Measurements from ENCODE around the gene VSTM2B. TPM values are rescaled to one million over a fixed set of nuclear protein-coding genes. Genes with fewer than 3 reads are reported as not detected.

Gene VSTM2B
- total and polyA plus RNA-seq, 7 experiments from 2014 or later: 0.24 TPM; not detected in 6

DNA sequence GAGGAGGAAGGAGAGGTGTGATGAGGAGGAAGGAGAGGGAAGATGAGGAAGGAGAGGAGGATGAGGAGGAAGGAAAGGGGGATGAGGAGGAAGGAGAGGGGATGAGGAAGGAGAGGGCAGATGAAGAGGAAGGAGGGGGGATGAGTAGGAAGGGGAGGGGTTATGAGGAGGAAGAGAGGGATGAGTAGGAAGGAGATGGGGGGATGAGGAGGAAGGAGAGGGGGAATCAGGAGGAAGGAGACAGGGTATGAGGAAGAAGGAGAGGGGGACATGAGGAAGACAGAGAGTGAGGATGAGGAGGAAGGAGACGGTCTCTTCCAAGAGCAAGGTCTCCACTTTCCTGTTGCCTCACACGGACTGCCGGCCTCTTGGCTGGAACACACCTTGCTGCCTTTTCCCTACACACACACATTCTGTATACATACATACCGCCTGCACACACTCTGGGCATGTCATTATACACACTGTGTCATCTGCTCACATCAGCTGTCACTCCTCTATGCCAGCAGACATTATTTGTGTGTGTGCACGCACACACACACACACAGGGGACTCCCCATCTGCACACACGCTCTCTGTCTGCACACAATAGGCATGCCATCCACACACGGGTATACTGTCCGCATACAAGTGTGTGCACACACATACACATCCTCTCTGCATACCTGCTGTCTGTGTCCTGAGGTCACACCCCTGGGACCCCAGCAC, 11.1 kb upstream of the VSTM2B start:
- Histone ChIP-seq H3K9me3 (ENCODE audit: control insufficient read depth in 2 of 3, low read length in 3 of 3) (no peaks in the 10 kb centered on the region), H3K4me3 (ENCODE audit: low read length) (no peak overlapping the region), H3K27ac (ENCODE audit: low read depth, low read length) (no peak overlapping the region), H3K27me3 (ENCODE audit: control insufficient read depth in 2 of 2, insufficient read depth in 2 of 2, low read length in 2 of 2) (no peaks in the 10 kb centered on the region), H3K36me3 (ENCODE audit: control insufficient read depth in 2 of 3, insufficient read depth in 3 of 3, low read length in 3 of 3) (no peaks in the 10 kb centered on the region), H3K4me1 (ENCODE audit: control insufficient read depth in 2 of 2, insufficient read depth in 2 of 2, low read length in 2 of 2) (no peaks in the 10 kb centered on the region)
- no peaks in the 10 kb centered on the region for H3K36me3 Mint-ChIP-seq
- peak; percentile 59 for ATAC-seq
- no peak overlapping the region for H3K4me3 Mint-ChIP-seq
- DNase-seq: peak in 1 of 9 donors; percentile 10
- H3K9me3 Mint-ChIP-seq: no peaks in the 10 kb centered on the region
- H3K4me1 Mint-ChIP-seq: no peaks in the 10 kb centered on the region
- ChIA-PET POLR2A (no interaction called here), CTCF (no interaction called here)
- intact Hi-C loops (cut with micrococcal nuclease): no loop called here
- peaks cover 2 to 50% (median 24%) of the 10 kb centered on the region in 5 donors for H3K27me3 Mint-ChIP-seq
- H3K27ac Mint-ChIP-seq: no peak overlapping the region

- no peak overlapping the region for H3K4me3 ChIP-seq (ENCODE audit: low read length)
- Mint-ChIP-seq H3K36me3 (no peaks in the 10 kb centered on the region), H3K27me3 (peaks cover 5 to 50% (median 24%) of the 10 kb centered on the region in 5 donors), H3K9me3 (no peaks in the 10 kb centered on the region), H3K4me3 (no peak overlapping the region), H3K4me1 (no peaks in the 10 kb centered on the region), H3K27ac (no peak overlapping the region)
- ChIA-PET POLR2A (no interaction called here), CTCF (no interaction called here)
- no peak overlapping the region for H3K27ac ChIP-seq (ENCODE audit: low read depth, low read length)
- ATAC-seq (peak; percentile 32), DNase-seq (no peak)
- H3K4me1 ChIP-seq (ENCODE audit: control insufficient read depth in 2 of 2, insufficient read depth in 2 of 2, low read length in 2 of 2): no peaks in the 10 kb centered on the region
- intact Hi-C loops (cut with micrococcal nuclease): no loop called here
- H3K36me3 ChIP-seq (ENCODE audit: control insufficient read depth in 2 of 3, insufficient read depth in 3 of 3, low read length in 3 of 3): no peaks in the 10 kb centered on the region
- no peaks in the 10 kb centered on the region for H3K9me3 ChIP-seq (ENCODE audit: control insufficient read depth in 2 of 3, low read length in 3 of 3)
- no peaks in the 10 kb centered on the region for H3K27me3 ChIP-seq (ENCODE audit: control insufficient read depth in 2 of 2, insufficient read depth in 2 of 2, low read length in 2 of 2)
These were observed 10.6 kb upstream of the VSTM2B start for GRCh38 chr19:29515233-29515619.

GRCh38 chr19:29515706-29516357, 10.0 kb upstream of the VSTM2B start:
- Mint-ChIP-seq H3K36me3 (no peaks in the 10 kb centered on the region), H3K4me3 (no peak overlapping the region), H3K4me1 (no peaks in the 10 kb centered on the region), H3K27ac (no peak overlapping the region), H3K27me3 (peaks cover 7 to 52% (median 23%) of the 10 kb centered on the region in 5 donors), H3K9me3 (no peaks in the 10 kb centered on the region)
- POLR2A ChIA-PET: no interaction called here
- Histone ChIP-seq H3K36me3 (ENCODE audit: control insufficient read depth in 2 of 3, insufficient read depth in 3 of 3, low read length in 3 of 3) (no peaks in the 10 kb centered on the region), H3K9me3 (ENCODE audit: control insufficient read depth in 2 of 3, low read length in 3 of 3) (no peaks in the 10 kb centered on the region), H3K27ac (ENCODE audit: low read depth, low read length) (no peak overlapping the region), H3K4me3 (ENCODE audit: low read length) (no peak overlapping the region), H3K27me3 (ENCODE audit: control insufficient read depth in 2 of 2, insufficient read depth in 2 of 2, low read length in 2 of 2) (no peaks in the 10 kb centered on the region), H3K4me1 (ENCODE audit: control insufficient read depth in 2 of 2, insufficient read depth in 2 of 2, low read length in 2 of 2) (no peaks in the 10 kb centered on the region)
- DNase-seq (no peak), ATAC-seq (no peak)
- CTCF ChIA-PET: no interaction called here
- intact Hi-C loops (cut with micrococcal nuclease): no loop called here

DNA sequence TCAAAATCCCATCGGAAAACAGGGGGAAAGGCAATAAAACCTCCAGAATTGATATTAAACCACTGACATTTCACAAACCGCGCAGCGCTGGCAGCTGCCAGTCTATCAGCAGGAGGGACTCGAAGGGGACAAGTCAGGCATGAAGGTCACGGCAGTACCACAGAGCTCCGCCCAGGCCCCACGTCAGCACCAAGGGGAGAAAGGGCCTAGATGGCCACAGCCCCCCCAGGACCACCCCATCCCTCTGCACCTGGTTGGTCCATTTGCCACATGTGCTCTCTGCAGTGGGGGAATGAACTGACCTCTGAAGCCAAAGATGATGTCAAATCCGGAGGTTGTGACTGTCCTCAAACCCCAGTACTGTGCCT, 9.5 kb upstream of the VSTM2B start:
- no peak overlapping the region for H3K4me3 Mint-ChIP-seq
- ChIA-PET CTCF (no interaction called here), POLR2A (no interaction called here)
- H3K9me3 ChIP-seq (ENCODE audit: control insufficient read depth in 2 of 3, low read length in 3 of 3): no peaks in the 10 kb centered on the region
- DNase-seq (no peak), ATAC-seq (no peak)
- intact Hi-C loops (cut with micrococcal nuclease): no loop called here
- no peaks in the 10 kb centered on the region for H3K27me3 ChIP-seq (ENCODE audit: control insufficient read depth in 2 of 2, insufficient read depth in 2 of 2, low read length in 2 of 2)
- H3K27me3 Mint-ChIP-seq: peaks cover 11 to 52% (median 23%) of the 10 kb centered on the region in 5 donors
- no peaks in the 10 kb centered on the region for H3K36me3 Mint-ChIP-seq
- H3K9me3 Mint-ChIP-seq: no peaks in the 10 kb centered on the region
- H3K27ac Mint-ChIP-seq: no peak overlapping the region
- H3K4me3 ChIP-seq (ENCODE audit: low read length): no peak overlapping the region
- no peaks in the 10 kb centered on the region for H3K4me1 Mint-ChIP-seq
- H3K4me1 ChIP-seq (ENCODE audit: control insufficient read depth in 2 of 2, insufficient read depth in 2 of 2, low read length in 2 of 2): no peaks in the 10 kb centered on the region
- H3K36me3 ChIP-seq (ENCODE audit: control insufficient read depth in 2 of 3, insufficient read depth in 3 of 3, low read length in 3 of 3): no peaks in the 10 kb centered on the region
- H3K27ac ChIP-seq (ENCODE audit: low read depth, low read length): no peak overlapping the region

DNA sequence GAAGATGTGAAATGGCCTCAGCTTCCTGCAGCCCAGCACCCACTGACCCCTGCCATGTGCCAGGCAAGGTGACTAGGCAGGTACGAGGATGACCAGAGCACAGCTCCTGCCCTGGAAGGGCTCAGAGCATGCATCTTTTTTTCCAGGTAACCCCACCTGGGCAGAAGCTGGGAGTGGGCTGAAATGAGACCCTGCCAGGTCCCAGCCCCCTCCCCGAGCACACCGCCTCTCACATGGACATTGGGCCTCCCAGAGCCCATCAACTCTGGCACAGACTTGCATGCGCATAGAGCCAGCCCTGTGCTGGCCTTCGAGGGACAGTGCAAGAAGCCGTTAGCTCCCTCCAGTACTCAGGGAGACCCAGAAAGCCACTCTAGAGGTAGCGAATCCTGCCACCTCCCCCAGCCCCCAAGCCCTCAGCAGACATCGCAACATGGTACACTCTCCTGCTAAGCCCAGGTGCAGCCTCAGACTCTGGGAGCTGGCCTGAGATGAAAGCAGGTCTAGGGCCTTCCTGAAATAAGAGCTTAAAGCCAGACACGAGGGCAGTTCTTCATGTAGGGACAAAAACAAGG, 8.9 kb upstream of the VSTM2B start:
- H3K9me3 Mint-ChIP-seq: no peaks in the 10 kb centered on the region
- intact Hi-C loops (cut with micrococcal nuclease): no loop called here
- DNase-seq (no peak), ATAC-seq (no peak)
- no peak overlapping the region for H3K27ac Mint-ChIP-seq
- ChIA-PET POLR2A (no interaction called here), CTCF (no interaction called here)
- peaks cover 16 to 52% (median 26%) of the 10 kb centered on the region in 5 donors for H3K27me3 Mint-ChIP-seq
- H3K36me3 ChIP-seq (ENCODE audit: control insufficient read depth in 2 of 3, insufficient read depth in 3 of 3, low read length in 3 of 3): no peaks in the 10 kb centered on the region
- H3K4me3 ChIP-seq (ENCODE audit: low read length): no peak overlapping the region
- no peak overlapping the region for H3K27ac ChIP-seq (ENCODE audit: low read depth, low read length)
- H3K4me1 Mint-ChIP-seq: no peaks in the 10 kb centered on the region
- H3K36me3 Mint-ChIP-seq: no peaks in the 10 kb centered on the region
- H3K4me3 Mint-ChIP-seq: no peak overlapping the region
- H3K4me1 ChIP-seq (ENCODE audit: control insufficient read depth in 2 of 2, insufficient read depth in 2 of 2, low read length in 2 of 2): no peaks in the 10 kb centered on the region
- H3K9me3 ChIP-seq (ENCODE audit: control insufficient read depth in 2 of 3, low read length in 3 of 3): no peaks in the 10 kb centered on the region
- no peaks in the 10 kb centered on the region for H3K27me3 ChIP-seq (ENCODE audit: control insufficient read depth in 2 of 2, insufficient read depth in 2 of 2, low read length in 2 of 2)

DNA sequence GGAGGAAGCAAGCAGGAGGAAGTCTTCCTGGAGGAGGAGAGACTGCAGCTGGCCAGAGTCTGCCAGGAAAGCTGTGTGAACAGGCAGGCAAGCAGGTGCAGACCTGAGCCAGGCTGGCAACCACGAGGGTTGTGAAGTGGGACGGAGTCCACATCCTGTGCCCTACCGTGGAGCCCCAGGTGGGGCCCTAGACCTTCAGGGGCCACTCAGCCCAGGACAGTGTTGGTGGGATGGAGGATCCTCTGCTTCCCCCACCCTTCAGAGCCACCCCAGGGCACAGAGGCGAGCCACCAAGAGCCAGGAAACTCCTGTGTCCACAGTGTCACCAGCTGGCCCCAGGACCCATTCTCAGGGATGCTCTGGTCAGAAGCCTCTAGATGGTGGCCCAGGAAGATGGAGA, 8.4 kb upstream of the VSTM2B start:
- no peak overlapping the region for H3K27ac Mint-ChIP-seq
- Histone ChIP-seq H3K9me3 (ENCODE audit: control insufficient read depth in 2 of 3, low read length in 3 of 3) (no peaks in the 10 kb centered on the region), H3K4me1 (ENCODE audit: control insufficient read depth in 2 of 2, insufficient read depth in 2 of 2, low read length in 2 of 2) (no peaks in the 10 kb centered on the region), H3K27me3 (ENCODE audit: control insufficient read depth in 2 of 2, insufficient read depth in 2 of 2, low read length in 2 of 2) (no peaks in the 10 kb centered on the region), H3K4me3 (ENCODE audit: low read length) (no peak overlapping the region), H3K27ac (ENCODE audit: low read depth, low read length) (no peak overlapping the region), H3K36me3 (ENCODE audit: control insufficient read depth in 2 of 3, insufficient read depth in 3 of 3, low read length in 3 of 3) (no peaks in the 10 kb centered on the region)
- no peak overlapping the region for H3K4me3 Mint-ChIP-seq
- intact Hi-C loops (cut with micrococcal nuclease): no loop called here
- H3K36me3 Mint-ChIP-seq: no peaks in the 10 kb centered on the region
- ChIA-PET CTCF (no interaction called here), POLR2A (no interaction called here)
- no peaks in the 10 kb centered on the region for H3K4me1 Mint-ChIP-seq
- H3K9me3 Mint-ChIP-seq: no peaks in the 10 kb centered on the region
- peaks cover 20 to 55% (median 26%) of the 10 kb centered on the region in 5 donors for H3K27me3 Mint-ChIP-seq
- DNase-seq (no peak), ATAC-seq (no peak)

- Histone ChIP-seq H3K4me1 (ENCODE audit: control insufficient read depth in 2 of 2, insufficient read depth in 2 of 2, low read length in 2 of 2) (no peaks in the 10 kb centered on the region), H3K27ac (ENCODE audit: low read depth, low read length) (no peak overlapping the region), H3K9me3 (ENCODE audit: control insufficient read depth in 2 of 3, low read length in 3 of 3) (no peaks in the 10 kb centered on the region), H3K27me3 (ENCODE audit: control insufficient read depth in 2 of 2, insufficient read depth in 2 of 2, low read length in 2 of 2) (no peaks in the 10 kb centered on the region), H3K36me3 (ENCODE audit: control insufficient read depth in 2 of 3, insufficient read depth in 3 of 3, low read length in 3 of 3) (no peaks in the 10 kb centered on the region), H3K4me3 (ENCODE audit: low read length) (no peak overlapping the region)
- intact Hi-C loops (cut with micrococcal nuclease): no loop called here
- Mint-ChIP-seq H3K27ac (no peak overlapping the region), H3K4me3 (no peak overlapping the region), H3K9me3 (no peaks in the 10 kb centered on the region), H3K36me3 (no peaks in the 10 kb centered on the region), H3K27me3 (peaks cover 25 to 56% (median 31%) of the 10 kb centered on the region in 5 donors), H3K4me1 (no peaks in the 10 kb centered on the region)
- DNase-seq (no peak), ATAC-seq (no peak)
- CTCF ChIA-PET: interaction anchor here (0.6 kb wide), 1 partner anchor 33 kb away, joined by 3 read pairs; no protein-coding TSS in a partner anchor
- POLR2A ChIA-PET: no interaction called here
These were observed 7.8 kb upstream of the VSTM2B start for GRCh38 chr19:29517946-29518345.

All from naive thymus-derived CD4-positive, alpha-beta T cell (primary cell).